Islet precursor cell (in vitro differentiated cells): Measurements from ENCODE around the gene CTSH.

Experiments used
- DNase-seq: peaks from one replicate; pipeline ENCODE4 v3.0.0-alpha.2; 2018

Gene CTSH

DNA sequence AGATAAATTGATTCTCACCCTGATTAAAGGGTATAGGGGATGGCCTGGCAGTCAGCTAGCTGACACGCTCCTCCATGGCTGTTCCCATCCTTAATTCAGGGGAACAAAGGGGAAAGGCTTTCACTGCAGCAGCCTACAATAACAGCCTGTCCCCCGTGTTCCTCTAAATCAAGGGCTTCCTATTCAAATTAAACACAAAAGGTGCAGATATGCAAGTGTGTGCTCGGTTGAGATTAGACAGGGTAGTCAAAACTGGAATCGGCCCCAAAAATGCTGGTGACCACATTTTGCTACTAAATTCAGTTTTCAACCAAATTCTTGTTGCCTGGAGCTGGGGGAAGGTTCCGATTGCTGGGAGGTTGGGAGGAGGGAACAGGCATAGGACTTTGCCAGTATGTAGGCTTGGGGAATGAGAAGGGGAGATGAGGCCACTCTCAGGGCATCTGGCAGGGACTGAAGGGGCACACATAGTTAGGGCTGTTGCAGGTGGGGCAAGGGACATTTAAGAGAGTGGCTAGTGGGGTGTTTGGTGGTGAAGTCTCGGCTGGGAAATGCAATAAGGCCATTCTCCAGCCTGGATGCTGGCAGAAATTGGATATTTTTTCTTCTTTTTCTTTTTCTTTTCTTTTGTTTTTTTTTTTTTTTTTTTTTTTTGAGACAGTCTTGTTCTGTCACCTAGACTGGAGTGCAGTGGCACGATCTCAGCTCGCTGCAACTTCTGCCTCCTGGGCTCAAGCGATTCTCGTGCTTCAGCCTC, 32.9 kb upstream of the CTSH start:
- DNase-seq: no peak

- DNase-seq: no peak
Observed at GRCh38 chr15:78977091-78977571, 32.3 kb upstream of the CTSH start.

GRCh38 chr15:78976691-78977090, 31.8 kb upstream of the CTSH start:
- no peak for DNase-seq

DNA sequence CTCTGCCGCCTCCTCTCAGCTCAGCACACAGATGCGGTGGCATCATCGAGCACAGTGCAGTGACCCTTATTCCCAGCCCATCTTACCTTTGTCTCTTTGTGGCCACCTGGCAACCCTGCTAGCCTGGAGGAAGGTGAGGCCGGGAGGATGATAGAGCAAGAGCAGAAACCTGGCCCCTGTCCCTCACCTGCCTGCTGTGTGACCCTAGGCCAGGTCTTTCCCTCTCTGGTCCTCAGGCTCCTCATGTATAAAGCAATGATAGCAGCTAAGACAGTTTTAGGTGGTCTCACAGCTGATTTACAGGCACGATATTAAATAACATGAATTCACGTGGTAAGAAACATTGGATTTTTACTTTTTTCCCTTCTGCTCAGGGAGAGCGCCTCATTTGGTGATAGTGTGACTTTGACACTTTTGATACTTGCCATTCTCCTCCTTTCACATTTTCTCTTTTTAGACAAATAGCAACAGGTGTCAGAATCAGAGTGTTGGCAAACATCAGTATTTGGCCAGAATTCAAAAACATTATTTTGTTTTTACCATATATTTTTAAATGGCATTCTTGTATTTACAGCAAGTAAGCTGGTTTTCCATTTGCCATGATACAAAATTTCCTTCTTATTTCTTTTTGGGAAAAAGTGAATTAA, 29.5 kb upstream of the CTSH start:
- DNase-seq: no peak

GRCh38 chr15:78969687-78970349, 25.0 kb upstream of the CTSH start:
- DNase-seq: no peak

GRCh38 chr15:78968539-78969271, 23.9 kb upstream of the CTSH start:
- DNase-seq: no peak

- DNase-seq: no peak
Observed at GRCh38 chr15:78968114-78968513, 23.3 kb upstream of the CTSH start.

- DNase-seq: no peak
Observed at GRCh38 chr15:78960308-78960707, 15.5 kb upstream of the CTSH start.

DNA sequence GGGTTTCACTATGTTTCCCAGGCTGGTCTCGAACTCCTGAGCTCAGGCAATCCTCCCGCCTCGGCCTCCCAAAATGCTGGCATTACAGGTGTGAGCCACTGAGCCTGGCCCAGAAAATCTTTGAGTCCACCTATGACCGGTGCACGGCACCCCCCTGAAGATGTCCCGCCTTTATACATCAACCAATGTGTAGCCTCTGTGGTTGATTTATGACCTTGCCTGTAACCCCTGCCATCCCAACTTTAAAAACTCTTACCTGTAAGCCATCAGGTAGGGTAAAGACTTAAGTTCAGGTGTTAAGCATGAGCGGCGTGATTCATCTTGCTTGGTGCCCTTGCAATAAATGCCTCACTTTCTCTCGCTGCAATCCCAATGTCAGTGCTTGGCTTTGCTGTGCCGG, 14.5 kb upstream of the CTSH start:
- DNase-seq: no peak

DNA sequence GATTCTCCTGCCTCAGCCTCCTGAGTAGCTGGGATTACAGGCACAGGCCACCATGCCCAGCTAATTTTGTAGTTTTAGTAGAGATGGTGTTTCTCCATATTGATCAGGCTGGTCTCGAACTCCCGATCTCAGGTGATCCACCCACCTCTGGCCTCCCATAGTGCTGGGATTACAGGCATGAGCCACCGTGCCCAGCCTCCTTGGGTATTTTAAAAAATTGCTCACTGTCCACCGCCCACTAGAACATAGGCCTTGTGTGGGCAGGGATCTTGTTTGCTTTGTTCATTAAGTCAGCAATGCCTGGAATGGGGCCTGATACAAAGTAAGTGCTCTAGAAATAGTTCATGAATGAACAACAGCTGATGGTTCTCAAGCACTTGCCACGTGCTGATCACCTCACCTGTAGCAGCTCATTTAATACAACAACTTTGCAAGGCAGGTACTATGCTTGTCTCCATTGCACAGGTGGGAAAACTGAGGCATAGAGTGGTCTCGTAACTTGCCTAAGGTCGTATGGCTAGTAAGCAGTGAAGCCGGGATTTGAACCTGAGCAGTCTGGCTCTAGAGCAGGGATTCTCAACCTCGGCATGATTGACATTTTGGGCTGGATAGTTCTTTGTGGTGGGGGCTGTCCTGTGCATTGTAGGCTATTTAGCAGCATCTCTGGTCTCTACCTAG, 12.7 kb upstream of the CTSH start:
- no peak for DNase-seq

- no peak for DNase-seq
Observed at GRCh38 chr15:78956937-78957336, 12.1 kb upstream of the CTSH start.

DNA sequence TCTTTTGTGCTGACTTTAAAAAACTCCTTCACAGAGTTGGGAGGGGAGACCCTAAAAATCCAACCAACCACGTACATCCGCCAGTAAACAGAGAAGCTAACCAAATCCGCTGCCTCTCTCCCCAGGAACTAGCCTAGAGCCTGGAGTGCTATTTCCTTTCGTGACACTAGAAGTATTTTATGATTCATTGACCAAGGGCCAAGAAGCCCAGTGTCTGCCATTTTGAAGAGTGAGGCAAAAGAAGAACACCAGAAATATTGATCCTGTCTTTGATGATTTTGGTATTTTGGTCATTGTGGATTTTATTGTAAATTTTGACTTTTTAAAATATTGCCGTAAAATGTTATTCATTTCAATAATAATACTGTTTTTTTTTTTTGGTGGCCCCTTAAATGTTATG, 10.5 kb upstream of the CTSH start:
- DNase-seq: no peak

GRCh38 chr15:78951841-78952238, 7.0 kb upstream of the CTSH start:
- peak; percentile 72 for DNase-seq

DNA sequence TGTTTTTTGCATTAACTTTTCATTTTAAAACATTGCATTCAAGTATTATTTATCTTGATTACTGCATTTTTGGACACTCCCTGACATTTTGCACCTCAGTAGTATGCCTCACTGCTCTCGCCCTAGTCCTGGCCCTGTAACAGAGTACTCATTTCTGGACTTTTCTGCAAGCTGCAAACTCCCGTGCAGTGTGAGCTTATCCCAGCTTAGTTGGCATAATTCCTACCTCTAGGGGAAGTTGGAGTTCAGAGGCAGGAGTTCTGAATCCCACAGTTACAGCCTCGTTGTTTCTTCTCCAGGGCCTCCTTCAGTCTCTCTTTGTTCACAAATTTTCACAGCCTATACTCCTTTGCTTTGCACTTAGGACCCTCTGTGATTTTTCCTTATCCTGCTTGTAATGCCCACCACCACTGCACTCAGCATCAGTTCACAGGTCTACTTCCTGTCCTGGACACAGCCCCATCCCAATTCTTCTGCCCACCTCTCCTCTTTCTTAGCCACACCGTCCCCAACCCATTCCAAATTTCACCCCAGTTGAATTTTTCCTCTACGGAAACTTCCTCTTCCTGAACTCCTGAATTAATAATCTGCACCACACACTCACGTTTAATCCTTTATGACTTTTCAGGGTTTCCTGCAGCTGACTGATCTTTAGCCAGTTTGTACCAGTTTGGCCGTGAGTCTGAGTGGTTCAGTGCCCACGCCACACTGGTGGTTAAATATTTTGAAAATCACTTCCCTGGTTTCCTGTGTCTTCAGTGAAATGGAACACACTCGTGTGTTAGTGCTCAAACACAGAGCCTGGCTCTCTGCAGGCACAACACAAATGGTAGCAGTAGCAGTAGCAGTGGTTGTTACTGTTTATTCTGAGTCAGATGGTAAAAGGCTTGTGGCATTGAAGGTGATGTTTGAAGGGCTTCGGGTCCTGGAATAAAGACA, 6.3 kb upstream of the CTSH start:
- DNase-seq: no peak

DNA sequence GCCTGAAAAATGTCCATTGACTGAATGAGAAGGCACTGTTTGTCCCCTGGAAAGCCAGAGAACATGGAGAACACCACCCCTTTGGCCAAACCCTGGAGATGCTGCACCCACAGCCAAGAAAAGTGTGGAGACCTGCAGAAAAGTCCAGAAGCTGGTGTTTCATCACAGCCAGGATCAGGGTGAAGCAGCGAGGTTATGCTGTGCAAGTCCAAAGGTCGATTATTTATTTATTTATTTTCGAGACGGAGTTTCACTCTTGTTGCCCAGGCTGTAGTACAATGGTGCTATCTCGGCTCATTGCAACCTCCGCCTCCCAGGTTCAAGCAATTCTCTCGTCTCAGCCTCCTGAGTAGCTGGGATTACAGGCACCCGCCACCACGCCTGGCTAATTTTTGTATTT, 5.5 kb upstream of the CTSH start:
- DNase-seq: no peak

- peak; percentile 56 for DNase-seq
Observed at GRCh38 chr15:78949461-78949860, 4.6 kb upstream of the CTSH start.

GRCh38 chr15:78947506-78947905, 2.7 kb upstream of the CTSH start:
- no peak for DNase-seq

- DNase-seq: no peak
Observed at GRCh38 chr15:78946493-78946892, 1.6 kb upstream of the CTSH start.

DNA sequence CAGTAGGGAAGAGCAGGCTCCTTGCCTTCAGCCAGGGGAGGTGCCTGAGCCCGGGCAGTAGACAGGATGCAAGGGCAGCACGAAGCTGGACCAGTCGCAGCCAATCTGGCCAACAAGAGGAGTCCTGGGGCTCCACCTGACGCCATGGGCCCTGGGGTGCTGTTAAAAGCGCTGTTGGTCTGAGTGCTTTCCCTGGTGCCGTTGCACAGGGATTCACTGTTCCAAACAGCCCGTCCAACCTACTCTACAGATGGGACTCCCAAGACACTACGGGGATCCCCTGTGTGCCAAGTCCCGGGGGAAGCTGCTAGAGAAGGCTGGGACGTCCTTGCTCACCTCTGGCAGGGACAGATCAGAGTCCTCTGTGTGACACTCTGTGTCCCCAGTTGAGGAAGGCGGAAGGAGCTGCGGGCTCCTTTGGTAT, 632 bp downstream of the CTSH start:
- no peak for DNase-seq

DNA sequence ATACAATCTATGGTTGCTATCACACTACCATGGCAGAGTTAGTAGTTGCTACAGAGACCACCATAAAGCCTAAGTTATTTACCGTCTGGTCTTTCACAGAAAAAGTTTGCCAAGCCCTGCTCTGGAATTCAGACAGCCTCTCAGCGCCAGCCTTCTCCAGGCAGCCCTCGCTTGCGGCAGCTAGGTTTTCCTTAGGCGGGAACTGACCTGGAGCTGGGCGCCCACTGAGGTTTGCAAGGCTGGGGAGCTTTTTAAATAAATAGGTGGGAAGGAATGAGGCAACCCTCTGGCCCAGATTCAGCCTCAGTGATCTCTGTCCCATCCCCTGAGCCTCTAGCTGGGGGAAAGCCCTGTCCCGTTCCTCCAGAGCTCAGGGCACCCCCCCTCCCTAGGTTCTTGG, 1.2 kb downstream of the CTSH start:
- DNase-seq: no peak

DNA sequence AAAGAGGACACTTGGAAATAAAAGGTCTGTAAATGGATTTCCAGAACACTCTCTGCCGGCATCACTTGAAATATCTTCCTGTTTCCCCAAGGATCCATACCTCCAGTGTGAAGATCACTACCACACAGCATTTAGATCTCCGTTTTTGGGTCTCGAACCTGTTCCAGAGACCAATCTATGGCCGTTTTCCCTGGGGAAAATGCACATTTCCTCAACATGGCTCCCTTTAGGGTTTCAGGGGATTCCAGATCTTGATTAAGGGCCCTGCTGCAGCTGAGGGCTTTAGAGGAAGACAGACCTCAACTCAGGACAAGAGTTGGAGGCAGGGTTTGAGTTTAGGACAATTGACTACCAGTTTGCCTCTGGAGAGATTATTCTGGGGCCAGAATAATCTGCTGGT, 2.1 kb downstream of the CTSH start:
- DNase-seq: no peak
